ENCODE measurements around the gene CBFA2T2.

The CBFA2T2 gene

GRCh38 chr20:33656010-33656782 is 166.3 kb downstream of the CBFA2T2 start:
- no peak for DNase-seq

- DNase-seq: no peak
Measured at GRCh38 chr20:33656783-33657703, 167.1 kb downstream of the CBFA2T2 start.

- DNase-seq: no peak
Measured at GRCh38 chr20:33657704-33658095, 167.8 kb downstream of the CBFA2T2 start.

GRCh38 chr20:33658510-33658909 is 168.6 kb downstream of the CBFA2T2 start:
- no peak for DNase-seq

GRCh38 chr20:33658929-33659328 is 169.0 kb downstream of the CBFA2T2 start:
- no peak for DNase-seq

GRCh38 chr20:33659341-33660034 is 169.6 kb downstream of the CBFA2T2 start:
- DNase-seq: no peak

GRCh38 chr20:33660035-33660684 is 170.3 kb downstream of the CBFA2T2 start:
- no peak for DNase-seq

GRCh38 chr20:33660685-33661058 is 170.8 kb downstream of the CBFA2T2 start:
- DNase-seq: no peak

- no peak for DNase-seq
Measured at GRCh38 chr20:33662172-33662571, 172.3 kb downstream of the CBFA2T2 start, which contains the start of gene C20orf144. C20orf144 (plus strand) TSS chr20:33662327; CDS start chr20:33662346, 19 bp downstream.

GRCh38 chr20:33663161-33664084 is 173.5 kb downstream of the CBFA2T2 start:
- peak; percentile 89 for DNase-seq

- no peak for DNase-seq
Measured at GRCh38 chr20:33664085-33664761, 174.3 kb downstream of the CBFA2T2 start.

- peak; percentile 44 for DNase-seq
Measured at GRCh38 chr20:33664762-33665144, 174.9 kb downstream of the CBFA2T2 start.

GRCh38 chr20:33666293-33667244 is 176.7 kb downstream of the CBFA2T2 start, which contains the start of gene ACTL10:
ACTL10 (plus strand) TSS chr20:33666943; CDS start chr20:33667498, 555 bp downstream.
- DNase-seq: peak; percentile 92

- peak; percentile 64 for DNase-seq
Measured at GRCh38 chr20:33667245-33667675, 177.4 kb downstream of the CBFA2T2 start.

- DNase-seq: peak; percentile 86
Measured at GRCh38 chr20:33667676-33668465, 178.0 kb downstream of the CBFA2T2 start.

GRCh38 chr20:33668466-33669155 is 178.7 kb downstream of the CBFA2T2 start:
- DNase-seq: no peak

- no peak for DNase-seq
Measured at GRCh38 chr20:33669224-33669623, 179.3 kb downstream of the CBFA2T2 start.

Data from activated CD4-positive, alpha-beta T cell treated with anti-CD3 and anti-CD28 coated beads for 48 hours (primary cell).